Measurements from ENCODE around the gene SLC26A1.

GRCh38 chr4:1035510-1035909, 42.3 kb upstream of the SLC26A1 start:
- no peak for TF ChIP-seq CTCF (conservative IDR thresholded peaks at IDR 0.05; ENCODE audit: low read length)
- no peak for TF ChIP-seq EZH2phosphoT487 (IDR thresholded peaks at IDR 0.05; ENCODE audit: borderline replicate concordance, low read depth, low read length)

Data from OCI-LY7 (cell line).